ENCODE results near the gene FBXL14.

The FBXL14 gene

GRCh38 chr12:1640328-1641234, 46.2 kb upstream of the FBXL14 start:
- no peak for TF ChIP-seq ZBTB7A (IDR thresholded peaks at IDR 0.05; ENCODE audit: low read depth)
- no peak for TF ChIP-seq NFIC (IDR thresholded peaks at IDR 0.05)
- TF ChIP-seq CEBPB (IDR thresholded peaks at IDR 0.05): no peak
- no peak for TF ChIP-seq TAF1 (IDR thresholded peaks at IDR 0.05; ENCODE audit: low read depth)
- no peak for TF ChIP-seq USF1 (IDR thresholded peaks at IDR 0.05)
- TF ChIP-seq EGR1 (IDR thresholded peaks at IDR 0.05): no peak
- no peak for TF ChIP-seq RAD21 (IDR thresholded peaks at IDR 0.05; ENCODE audit: low read depth)
- TF ChIP-seq MAX (IDR thresholded peaks at IDR 0.05): no peak
- no peak for TF ChIP-seq TEAD4 (IDR thresholded peaks at IDR 0.05)
- TF ChIP-seq FOXM1 (IDR thresholded peaks at IDR 0.05; ENCODE audit: borderline replicate concordance, low read depth): no peak

- TF ChIP-seq TEAD4 (IDR thresholded peaks at IDR 0.05) (no peak), YY1 (IDR thresholded peaks at IDR 0.05; ENCODE audit: low read depth) (no peak), TAF1 (IDR thresholded peaks at IDR 0.05; ENCODE audit: low read depth) (no peak), NFIC (IDR thresholded peaks at IDR 0.05) (no peak), ZBTB7A (IDR thresholded peaks at IDR 0.05; ENCODE audit: low read depth) (no peak), CEBPB (IDR thresholded peaks at IDR 0.05) (no peak), EGR1 (IDR thresholded peaks at IDR 0.05) (no peak), EP300 (IDR thresholded peaks at IDR 0.05; ENCODE audit: borderline replicate concordance) (no peak), USF1 (IDR thresholded peaks at IDR 0.05) (no peak), MAX (IDR thresholded peaks at IDR 0.05) (no peak), RAD21 (IDR thresholded peaks at IDR 0.05; ENCODE audit: low read depth) (no peak)
These were observed 45.2 kb upstream of the FBXL14 start for GRCh38 chr12:1639538-1639937.

GRCh38 chr12:1638203-1638602, 43.8 kb upstream of the FBXL14 start:
- TF ChIP-seq NFIC (IDR thresholded peaks at IDR 0.05) (no peak), CREB1 (IDR thresholded peaks at IDR 0.05; ENCODE audit: low read depth) (no peak), RAD21 (IDR thresholded peaks at IDR 0.05; ENCODE audit: low read depth) (no peak), ZBTB7A (IDR thresholded peaks at IDR 0.05; ENCODE audit: low read depth) (no peak), TEAD4 (IDR thresholded peaks at IDR 0.05) (no peak), TCF12 (IDR thresholded peaks at IDR 0.05; ENCODE audit: low read depth) (no peak), MAX (IDR thresholded peaks at IDR 0.05) (no peak), FOXM1 (IDR thresholded peaks at IDR 0.05; ENCODE audit: borderline replicate concordance, low read depth) (no peak), EP300 (IDR thresholded peaks at IDR 0.05; ENCODE audit: borderline replicate concordance) (no peak), REST (IDR thresholded peaks at IDR 0.05; ENCODE audit: low read depth) (no peak), YY1 (IDR thresholded peaks at IDR 0.05; ENCODE audit: low read depth) (no peak), USF1 (IDR thresholded peaks at IDR 0.05) (no peak)

- TF ChIP-seq FOXM1 (IDR thresholded peaks at IDR 0.05; ENCODE audit: borderline replicate concordance, low read depth) (no peak), EGR1 (IDR thresholded peaks at IDR 0.05) (no peak), TCF12 (IDR thresholded peaks at IDR 0.05; ENCODE audit: low read depth) (no peak), TAF1 (IDR thresholded peaks at IDR 0.05; ENCODE audit: low read depth) (no peak), MAX (IDR thresholded peaks at IDR 0.05) (no peak), YY1 (IDR thresholded peaks at IDR 0.05; ENCODE audit: low read depth) (no peak)
These were observed 41.1 kb upstream of the FBXL14 start for GRCh38 chr12:1635301-1636095.

GRCh38 chr12:1634590-1635191, 40.3 kb upstream of the FBXL14 start:
- TF ChIP-seq TCF12 (IDR thresholded peaks at IDR 0.05; ENCODE audit: low read depth): no peak
- no peak for TF ChIP-seq FOXM1 (IDR thresholded peaks at IDR 0.05; ENCODE audit: borderline replicate concordance, low read depth)
- TF ChIP-seq RAD21 (IDR thresholded peaks at IDR 0.05; ENCODE audit: low read depth): peak; percentile 91
- TF ChIP-seq NFIC (IDR thresholded peaks at IDR 0.05): peak; percentile 35; the same call in 1 of the 2 replicates

GRCh38 chr12:1634149-1634548, 39.8 kb upstream of the FBXL14 start:
- TF ChIP-seq TCF12 (IDR thresholded peaks at IDR 0.05; ENCODE audit: low read depth) (no peak), USF1 (IDR thresholded peaks at IDR 0.05) (no peak), CREB1 (IDR thresholded peaks at IDR 0.05; ENCODE audit: low read depth) (no peak)
